ENCODE measurements around the gene DNAJB8.

- TF ChIP-seq, protein P1, sequence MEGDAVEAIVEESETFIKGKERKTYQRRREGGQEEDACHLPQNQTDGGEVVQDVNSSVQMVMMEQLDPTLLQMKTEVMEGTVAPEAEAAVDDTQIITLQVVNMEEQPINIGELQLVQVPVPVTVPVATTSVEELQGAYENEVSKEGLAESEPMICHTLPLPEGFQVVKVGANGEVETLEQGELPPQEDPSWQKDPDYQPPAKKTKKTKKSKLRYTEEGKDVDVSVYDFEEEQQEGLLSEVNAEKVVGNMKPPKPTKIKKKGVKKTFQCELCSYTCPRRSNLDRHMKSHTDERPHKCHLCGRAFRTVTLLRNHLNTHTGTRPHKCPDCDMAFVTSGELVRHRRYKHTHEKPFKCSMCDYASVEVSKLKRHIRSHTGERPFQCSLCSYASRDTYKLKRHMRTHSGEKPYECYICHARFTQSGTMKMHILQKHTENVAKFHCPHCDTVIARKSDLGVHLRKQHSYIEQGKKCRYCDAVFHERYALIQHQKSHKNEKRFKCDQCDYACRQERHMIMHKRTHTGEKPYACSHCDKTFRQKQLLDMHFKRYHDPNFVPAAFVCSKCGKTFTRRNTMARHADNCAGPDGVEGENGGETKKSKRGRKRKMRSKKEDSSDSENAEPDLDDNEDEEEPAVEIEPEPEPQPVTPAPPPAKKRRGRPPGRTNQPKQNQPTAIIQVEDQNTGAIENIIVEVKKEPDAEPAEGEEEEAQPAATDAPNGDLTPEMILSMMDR (IDR thresholded peaks at IDR 0.05) = no peak
- no peak for TF ChIP-seq POLR2A (IDR thresholded peaks at IDR 0.05)
Measured at GRCh38 chr3:128422762-128423524, 43.7 kb downstream of the DNAJB8 start.
